DOHH2 (cell line): ENCODE measurements around the gene KCNC4.

Experiments used
- H3F3A ChIP-seq: fragments of 200-600 bp; sonication (generic), shearing (Covaris generic); 2 replicates; pipeline ENCODE4 v1.6.0; 2016; ENCODE audit warnings: antibody characterized with exemption, mild to moderate bottlenecking; ENCODE audit not compliant: control insufficient read depth, insufficient read depth
- H3K27ac ChIP-seq: fragments of 200-600 bp; sonication (generic); 2 replicates; pipeline ENCODE4 v1.5.1; 2014; ENCODE audit warnings: low read depth, mild to moderate bottlenecking, low read length, moderate library complexity
- H3K27me3 ChIP-seq: fragments of 200-600 bp; sonication (generic); 2 replicates; pipeline ENCODE4 v1.6.1; 2014; ENCODE audit warnings: mild to moderate bottlenecking, low read length, mixed read lengths; ENCODE audit not compliant: control insufficient read depth
- H3K36me3 ChIP-seq: fragments of 200-600 bp; sonication (generic); 2 replicates; pipeline ENCODE4 v1.6.1; 2014; ENCODE audit warnings: mild to moderate bottlenecking, low read length, moderate library complexity, mixed read lengths; ENCODE audit not compliant: control insufficient read depth
- H3K4me1 ChIP-seq: fragments of 200-600 bp; sonication (generic); 2 replicates; pipeline ENCODE4 v1.6.1; 2014; ENCODE audit warnings: mild to moderate bottlenecking, low read length, mixed read lengths; ENCODE audit not compliant: control insufficient read depth
- H3K4me2 ChIP-seq: fragments of 200-600 bp; sonication (generic); 2 replicates; pipeline ENCODE4 v1.6.0; 2014; ENCODE audit warnings: mild to moderate bottlenecking, low read length, moderate library complexity
- H3K4me3 ChIP-seq: fragments of 200-600 bp; sonication (generic); 2 replicates; pipeline ENCODE4 v1.5.1; 2014; ENCODE audit warnings: mild to moderate bottlenecking, low read length, mixed read lengths
- H3K79me2 ChIP-seq: fragments of 200-600 bp; sonication (generic); 2 replicates; pipeline ENCODE4 v1.6.1; 2014; ENCODE audit warnings: mild to moderate bottlenecking, low read length, mixed read lengths; ENCODE audit not compliant: control insufficient read depth
- H3K9me2 ChIP-seq: fragments of 200-600 bp; sonication (generic); replicated peaks from 2 replicates; pipeline ENCODE4 v1.6.1; 2014; ENCODE audit warnings: mild to moderate bottlenecking, low read length, mixed read lengths; ENCODE audit not compliant: control insufficient read depth
- H3K9me3 ChIP-seq: fragments of 200-600 bp; sonication (generic); 2 replicates; pipeline ENCODE4 v1.6.1; 2014; ENCODE audit warnings: antibody characterized with exemption, low read length, mixed read lengths; ENCODE audit not compliant: control insufficient read depth, insufficient read depth
- H4K20me1 ChIP-seq: fragments of 200-600 bp; sonication (generic); 2 replicates; pipeline ENCODE4 v1.6.0; 2014; ENCODE audit warnings: low read depth, mild to moderate bottlenecking, antibody characterized with exemption, low read length, moderate library complexity; ENCODE audit not compliant: control insufficient read depth, insufficient read depth
- CTCF ChIP-seq: fragments of 200-600 bp; sonication (generic); IDR thresholded peaks from one replicate; pipeline ENCODE4 v1.5.1; 2014; ENCODE audit warnings: antibody characterized with exemption, mild to moderate bottlenecking, low read depth, low read length; ENCODE audit not compliant: poor library complexity, severe bottlenecking
- EZH2phosphoT487 ChIP-seq: fragments of 200-600 bp; sonication (generic); IDR thresholded peaks from 2 replicates; pipeline ENCODE4 v1.6.1; 2017; ENCODE audit warnings: borderline replicate concordance, mild to moderate bottlenecking, antibody characterized with exemption, low read length, moderate library complexity, mixed read lengths

The KCNC4 gene

GRCh38 chr1:110172001-110172400 lies 38.1 kb upstream of the KCNC4 start:
- H3K4me2 ChIP-seq, result no peak overlapping the region
- H3K4me1 ChIP-seq, result no peaks in the 10 kb centered on the region
- no peak overlapping the region for H3K27ac ChIP-seq
- H3K4me3 ChIP-seq, result no peak overlapping the region
- peaks cover 16% of the 10 kb centered on the region; the same call in 1 of the 2 replicates for H3K27me3 ChIP-seq
- no peaks in the 10 kb centered on the region for H3K79me2 ChIP-seq
- H3F3A ChIP-seq, result no peaks in the 10 kb centered on the region
- no peaks in the 10 kb centered on the region for H3K9me2 ChIP-seq
- H4K20me1 ChIP-seq, result peaks cover 3% of the 10 kb centered on the region; the same call in 1 of the 2 replicates
- TF ChIP-seq CTCF (no peak), EZH2phosphoT487 (no peak)
- no peaks in the 10 kb centered on the region for H3K36me3 ChIP-seq
- no peaks in the 10 kb centered on the region for H3K9me3 ChIP-seq

GRCh38 chr1:110173466-110174105 lies 36.5 kb upstream of the KCNC4 start:
- Histone ChIP-seq H3K4me1 (no peaks in the 10 kb centered on the region), H3K4me3 (no peak overlapping the region), H3K27ac (no peak overlapping the region), H4K20me1 (peaks cover 3% of the 10 kb centered on the region; the same call in 1 of the 2 replicates), H3K36me3 (no peaks in the 10 kb centered on the region), H3K4me2 (no peak overlapping the region), H3K79me2 (no peaks in the 10 kb centered on the region), H3K27me3 (peaks cover 14% of the 10 kb centered on the region), H3K9me3 (no peaks in the 10 kb centered on the region), H3K9me2 (no peaks in the 10 kb centered on the region), H3F3A (no peaks in the 10 kb centered on the region)
- TF ChIP-seq CTCF (no peak), EZH2phosphoT487 (no peak)

GRCh38 chr1:110174961-110175360 lies 35.2 kb upstream of the KCNC4 start:
- TF ChIP-seq EZH2phosphoT487 (no peak), CTCF (no peak)
- H3K9me3 ChIP-seq, result no peaks in the 10 kb centered on the region

More at GRCh38 chr1:110174961-110175360, 35.2 kb upstream of the KCNC4 start:
- Histone ChIP-seq H3K4me1 (no peaks in the 10 kb centered on the region), H3K4me2 (no peak overlapping the region), H3K27me3 (peaks cover 12% of the 10 kb centered on the region), H3K79me2 (no peaks in the 10 kb centered on the region), H4K20me1 (peaks cover 3% of the 10 kb centered on the region; the same call in 1 of the 2 replicates), H3K36me3 (no peaks in the 10 kb centered on the region), H3F3A (no peaks in the 10 kb centered on the region), H3K27ac (no peak overlapping the region), H3K9me2 (no peaks in the 10 kb centered on the region), H3K4me3 (no peak overlapping the region)
